GM12865 (cell line): Measurements from ENCODE around the gene DAZAP1.

Experiments
- DNase-seq: peaks from one replicate; pipeline ENCODE4 v3.0.0; 2010; ENCODE audit warnings: low read depth
- H3K4me3 ChIP-seq: 2 replicates; pipeline ENCODE4 v1.5.1; 2011; ENCODE audit warnings: mild to moderate bottlenecking, low read depth, low read length, control low read depth
- TF ChIP-seq, protein P1 (sequence below): IDR thresholded peaks from 2 replicates; pipeline ENCODE4 v1.5.1; 2011; ENCODE audit warnings: low read length, control low read depth, low read depth, inconsistent platforms; ENCODE audit not compliant: insufficient read depth; ENCODE audit errors: missing control alignments

The DAZAP1 gene

GRCh38 chr19:1481893-1482360 is 74.5 kb downstream of the DAZAP1 start:
- H3K4me3 ChIP-seq = no peak overlapping the region
- TF ChIP-seq, protein P1, sequence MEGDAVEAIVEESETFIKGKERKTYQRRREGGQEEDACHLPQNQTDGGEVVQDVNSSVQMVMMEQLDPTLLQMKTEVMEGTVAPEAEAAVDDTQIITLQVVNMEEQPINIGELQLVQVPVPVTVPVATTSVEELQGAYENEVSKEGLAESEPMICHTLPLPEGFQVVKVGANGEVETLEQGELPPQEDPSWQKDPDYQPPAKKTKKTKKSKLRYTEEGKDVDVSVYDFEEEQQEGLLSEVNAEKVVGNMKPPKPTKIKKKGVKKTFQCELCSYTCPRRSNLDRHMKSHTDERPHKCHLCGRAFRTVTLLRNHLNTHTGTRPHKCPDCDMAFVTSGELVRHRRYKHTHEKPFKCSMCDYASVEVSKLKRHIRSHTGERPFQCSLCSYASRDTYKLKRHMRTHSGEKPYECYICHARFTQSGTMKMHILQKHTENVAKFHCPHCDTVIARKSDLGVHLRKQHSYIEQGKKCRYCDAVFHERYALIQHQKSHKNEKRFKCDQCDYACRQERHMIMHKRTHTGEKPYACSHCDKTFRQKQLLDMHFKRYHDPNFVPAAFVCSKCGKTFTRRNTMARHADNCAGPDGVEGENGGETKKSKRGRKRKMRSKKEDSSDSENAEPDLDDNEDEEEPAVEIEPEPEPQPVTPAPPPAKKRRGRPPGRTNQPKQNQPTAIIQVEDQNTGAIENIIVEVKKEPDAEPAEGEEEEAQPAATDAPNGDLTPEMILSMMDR = no peak
- no peak for DNase-seq

DNA sequence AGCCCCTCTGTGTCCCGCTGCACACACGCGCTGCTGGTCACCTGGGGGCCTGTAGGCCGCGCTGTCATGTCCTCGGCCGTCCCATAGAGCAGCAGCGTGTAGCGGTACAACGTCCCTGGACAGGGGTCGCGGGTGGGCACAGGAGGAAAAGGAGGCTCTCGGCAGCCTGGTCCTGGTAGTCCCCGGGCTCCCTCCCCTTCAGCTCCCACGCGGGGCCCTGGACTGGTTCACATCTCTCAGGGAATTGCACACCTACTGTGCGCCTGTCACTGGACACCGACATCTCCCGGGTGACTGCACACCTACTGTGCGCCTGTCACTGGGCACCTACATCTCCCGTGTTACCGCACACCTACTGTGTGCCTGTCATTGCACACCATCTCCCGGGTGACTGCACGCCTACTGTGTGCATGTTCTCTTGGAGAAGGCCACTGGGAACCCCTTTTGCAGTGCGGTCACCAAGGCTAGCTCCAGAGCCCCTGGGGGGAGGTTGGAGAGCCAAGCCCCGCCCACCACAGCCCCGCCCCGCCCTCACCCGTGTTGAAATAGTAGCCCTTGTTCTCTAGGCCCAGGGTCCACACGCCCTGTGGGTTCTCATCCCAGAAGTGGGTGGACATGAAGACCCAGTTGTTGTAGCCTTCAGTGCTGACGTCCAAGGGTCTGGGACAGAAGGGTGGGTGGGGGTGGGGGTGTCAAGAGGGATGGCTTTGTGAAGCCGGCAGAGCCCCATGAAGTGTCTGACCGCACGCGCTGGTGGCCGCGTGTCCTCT is 75.2 kb downstream of the DAZAP1 start:
- no peak overlapping the region for H3K4me3 ChIP-seq
- DNase-seq = no peak
- TF ChIP-seq, protein P1 = no peak

- no peak for DNase-seq
- TF ChIP-seq, protein P1 = no peak
- H3K4me3 ChIP-seq = no peak overlapping the region
These were observed 76.0 kb downstream of the DAZAP1 start for GRCh38 chr19:1483131-1483978.

- no peak overlapping the region for H3K4me3 ChIP-seq
- no peak for DNase-seq
- TF ChIP-seq, protein P1 = no peak
These were observed 76.6 kb downstream of the DAZAP1 start for GRCh38 chr19:1483979-1484428.
